ENCODE results near the gene TBX15. TPM values are rescaled to one million over a fixed set of nuclear protein-coding genes. Genes with fewer than 3 reads are reported as not detected.

Gene TBX15
- total RNA-seq, 1 donor, result 0.63 TPM

GRCh38 chr1:118973032-118973431 is 15.1 kb downstream of the TBX15 start:
- no peak for TF ChIP-seq CTCF (IDR thresholded peaks at IDR 0.05; ENCODE audit: insufficient read depth, low read length)
- DNase-seq (ENCODE audit: low read depth), result no peak
- no peak overlapping the region for H3K4me3 ChIP-seq (ENCODE audit: low read depth, low read length)

- no peak for DNase-seq (ENCODE audit: low read depth)
- TF ChIP-seq CTCF (IDR thresholded peaks at IDR 0.05; ENCODE audit: insufficient read depth, low read length), result no peak
- no peak overlapping the region for H3K4me3 ChIP-seq (ENCODE audit: low read depth, low read length)
These were observed 17.7 kb downstream of the TBX15 start for GRCh38 chr1:118970451-118970850.

GRCh38 chr1:118963456-118964430 is 24.4 kb downstream of the TBX15 start:
- no peak for TF ChIP-seq CTCF (IDR thresholded peaks at IDR 0.05; ENCODE audit: insufficient read depth, low read length)
- peak; percentile 93 for DNase-seq (ENCODE audit: low read depth)

GRCh38 chr1:118963138-118963455 is 25.0 kb downstream of the TBX15 start:
- H3K4me3 ChIP-seq (ENCODE audit: low read depth, low read length), result no peak overlapping the region
- no peak for DNase-seq (ENCODE audit: low read depth)
- no peak for TF ChIP-seq CTCF (IDR thresholded peaks at IDR 0.05; ENCODE audit: insufficient read depth, low read length)

More at GRCh38 chr1:118963456-118964430, 24.4 kb downstream of the TBX15 start:
- H3K4me3 ChIP-seq (ENCODE audit: low read depth, low read length), result no peak overlapping the region

GRCh38 chr1:118961156-118961555 is 27.0 kb downstream of the TBX15 start:
- no peak overlapping the region for H3K4me3 ChIP-seq (ENCODE audit: low read depth, low read length)
- no peak for DNase-seq (ENCODE audit: low read depth)
- TF ChIP-seq CTCF (IDR thresholded peaks at IDR 0.05; ENCODE audit: insufficient read depth, low read length), result no peak

- TF ChIP-seq CTCF (IDR thresholded peaks at IDR 0.05; ENCODE audit: insufficient read depth, low read length), result no peak
- peak; percentile 50 for DNase-seq (ENCODE audit: low read depth)
- H3K4me3 ChIP-seq (ENCODE audit: low read depth, low read length), result no peak overlapping the region
These were observed 27.5 kb downstream of the TBX15 start for GRCh38 chr1:118960567-118961136.

Data from fibroblast of the aortic adventitia (primary cell).